Measurements from ENCODE around the gene C12orf43. TPM values are rescaled to one million over a fixed set of nuclear protein-coding genes. Genes with fewer than 3 reads are reported as not detected.

Gene C12orf43
- total RNA-seq, 1 experiment from 2014 or later: 25.7 TPM

- Histone ChIP-seq H3K4ac (ENCODE audit: low read depth, low read length) (no peak overlapping the region), H4K8ac (replicated peaks; ENCODE audit: insufficient read length, low read depth, low read length) (no peak overlapping the region), H3K9me3 (ENCODE audit: control insufficient read depth, low read depth, low read length) (no peaks in the 10 kb centered on the region), H4K20me1 (ENCODE audit: control insufficient read depth, insufficient read depth, insufficient read length) (no peaks in the 10 kb centered on the region), H2BK20ac (ENCODE audit: low read depth, low read length, poor library complexity, severe bottlenecking) (no peak overlapping the region), H2BK12ac (ENCODE audit: insufficient read length, low read depth, low read length) (no peak overlapping the region), H3K23me2 (ENCODE audit: insufficient read length, low read depth, low read length, poor library complexity, severe bottlenecking) (no peaks in the 10 kb centered on the region), H3K4me2 (ENCODE audit: insufficient read depth, insufficient read length, low read length) (no peak overlapping the region), H2BK15ac (ENCODE audit: low read depth, low read length) (no peak overlapping the region), H4K91ac (ENCODE audit: insufficient read length, low read depth, low read length) (no peak overlapping the region), H3T11ph (ENCODE audit: low read length) (no peak overlapping the region), H3K27ac (ENCODE audit: insufficient read length, low read depth, low read length) (no peak overlapping the region), H3K27me3 (ENCODE audit: insufficient read depth, low read length) (no peaks in the 10 kb centered on the region), H3K4me1 (ENCODE audit: insufficient read depth, low read length) (peaks cover 3% of the 10 kb centered on the region; the same call in 1 of the 2 replicates), H4K5ac (ENCODE audit: insufficient read length, low read depth, low read length) (no peak overlapping the region), H3K14ac (ENCODE audit: insufficient read depth, low read length) (no peak overlapping the region), H2AK5ac (ENCODE audit: insufficient read length, low read length) (no peak overlapping the region), H3K18ac (ENCODE audit: insufficient read length, low read depth, low read length) (peak overlapping the region; percentile 29), H3K23ac (ENCODE audit: insufficient read length, low read depth, low read length) (no peak overlapping the region), H3K56ac (ENCODE audit: insufficient read length, low read depth, low read length) (no peak overlapping the region), H2BK5ac (ENCODE audit: insufficient read length, low read length) (no peak overlapping the region), H3K9ac (ENCODE audit: extremely low read depth, insufficient read length, low read length) (no peak overlapping the region), H3K79me1 (ENCODE audit: insufficient read depth, low read depth, low read length, poor library complexity, severe bottlenecking) (no peaks in the 10 kb centered on the region), H2BK120ac (ENCODE audit: low read depth, low read length, poor library complexity, severe bottlenecking) (no peak overlapping the region), H3K79me2 (ENCODE audit: insufficient read depth, low read length) (no peaks in the 10 kb centered on the region), H2AFZ (ENCODE audit: low read length) (no peak overlapping the region)
- TF ChIP-seq CTCF (conservative IDR thresholded peaks at IDR 0.05): no peak
- Mint-ChIP-seq H3K4me1 (peaks cover 10 to 24% of the 10 kb centered on the region in 2 experiments), H3K27me3 (ENCODE audit: low read depth) (no peaks in the 10 kb centered on the region; the same call in 1 of the 2 replicates), H3K27ac (peak overlapping the region in 1 of 3 experiments; percentile 59; a peak in 1 of 7 replicates), H3K9me3 (peaks cover 0 to 4% of the 10 kb centered on the region in 2 experiments; a peak in 1 of 5 replicates), H3K36me3 (ENCODE audit: insufficient read depth in 1 of 3, low read depth in 3 of 3) (no peaks in the 10 kb centered on the region), H3K4me3 (no peak overlapping the region)
- no peak for DNase-seq
- WGBS (ENCODE audit: extremely low coverage, insufficient read length, low lambda C conversion rate): no CpG with 5 or more reads among the region's 14 CpGs
Measured at GRCh38 chr12:120977531-120978295, 38.6 kb downstream of the C12orf43 start.
